CD4-positive, alpha-beta T cell treated with Interleukin-21 for 1 hour (primary cell): ENCODE results near the gene ATG10.

ENCODE experiments used
- DNase-seq: peaks from one replicate; pipeline ENCODE4 v3.0.0-alpha.2; 2020

ATG10 gene

GRCh38 chr5:82168294-82168693, 196.5 kb downstream of the ATG10 start:
- DNase-seq = no peak

GRCh38 chr5:82169892-82170291, 198.1 kb downstream of the ATG10 start:
- no peak for DNase-seq

- peak; percentile 50 for DNase-seq
Observed at GRCh38 chr5:82174128-82174918, 202.5 kb downstream of the ATG10 start.

- no peak for DNase-seq
Observed at GRCh38 chr5:82174919-82175219, 203.0 kb downstream of the ATG10 start.

GRCh38 chr5:82176115-82176814, 204.4 kb downstream of the ATG10 start:
- no peak for DNase-seq

- no peak for DNase-seq
Observed at GRCh38 chr5:82178378-82178777, 206.6 kb downstream of the ATG10 start.

- DNase-seq = no peak
Observed at GRCh38 chr5:82182662-82183061, 210.8 kb downstream of the ATG10 start.

- DNase-seq = no peak
Observed at GRCh38 chr5:82183828-82184227, 212.0 kb downstream of the ATG10 start.

- no peak for DNase-seq
Observed at GRCh38 chr5:82185851-82186250, 214.0 kb downstream of the ATG10 start.

GRCh38 chr5:82197550-82197949, 225.7 kb downstream of the ATG10 start:
- DNase-seq = no peak

GRCh38 chr5:82204567-82204966, 232.7 kb downstream of the ATG10 start:
- no peak for DNase-seq

GRCh38 chr5:82205005-82205404, 233.2 kb downstream of the ATG10 start:
- no peak for DNase-seq

GRCh38 chr5:82208371-82208770, 236.5 kb downstream of the ATG10 start:
- DNase-seq = no peak

- no peak for DNase-seq
Observed at GRCh38 chr5:82211855-82212572, 240.2 kb downstream of the ATG10 start.

GRCh38 chr5:82217917-82218316, 246.1 kb downstream of the ATG10 start:
- DNase-seq = no peak

- no peak for DNase-seq
Observed at GRCh38 chr5:82218374-82219156, 246.7 kb downstream of the ATG10 start.

- no peak for DNase-seq
Observed at GRCh38 chr5:82221020-82221419, 249.2 kb downstream of the ATG10 start.

- no peak for DNase-seq
Observed at GRCh38 chr5:82222597-82223574, 251.1 kb downstream of the ATG10 start.

- DNase-seq = peak; percentile 71
Observed at GRCh38 chr5:82225525-82226172, 253.8 kb downstream of the ATG10 start.

- no peak for DNase-seq
Observed at GRCh38 chr5:82234885-82235284, 263.1 kb downstream of the ATG10 start.

- DNase-seq = no peak
Observed at GRCh38 chr5:82244151-82244550, 272.3 kb downstream of the ATG10 start.
